GM12878 (cell line): Measurements from ENCODE around the gene PQBP1. TPM values are rescaled to one million over a fixed set of nuclear protein-coding genes. Genes with fewer than 3 reads are reported as not detected.

Experiments used
- ATAC-seq: fragments of 200-7000 bp; cut with Tn5 transposase; 3 replicates; pipeline ENCODE4 v1.9.1; 2020; ENCODE audit warnings: mild to moderate bottlenecking, moderate library complexity
- BruUV-seq: library from RNA; stranded (reverse); fragments of 400-500 nt; replicated peaks from 2 replicates; lab custom pipeline; 2021; lab: Mats Ljungman, UMichigan
- CTCF ChIA-PET: fragments of 300-600 bp; sonication (Branson Sonifier 250); formaldehyde crosslinking; extraction: SDS; loops from one replicate; lab custom pipeline; 2021; ENCODE audit warnings: inconsistent platforms; lab: Yijun Ruan, JAX
- POLR2A ChIA-PET: fragments of 350-600 bp; formaldehyde crosslinking; extraction: SDS; loops from one replicate; lab custom pipeline; 2021; ENCODE audit warnings: inconsistent platforms; lab: Charles Lee
- RAD21 ChIA-PET: fragments of 300-600 bp; sonication (Branson Sonifier 250); formaldehyde crosslinking; loops from one replicate; lab custom pipeline; 2023; ENCODE audit warnings: antibody characterized with exemption; ENCODE audit not compliant: unreplicated experiment; lab: Charles Lee
- SMC1A ChIA-PET: fragments of 300-600 bp; sonication (Branson Sonifier 250); formaldehyde crosslinking; loops from one replicate; lab custom pipeline; 2023; ENCODE audit not compliant: unreplicated experiment, uncharacterized antibody; lab: Charles Lee
- DNase-seq: peaks from one replicate; pipeline ENCODE4 v3.0.0-alpha.2; 2011; ENCODE audit warnings: low read depth, low spot score
- FAIRE-seq: peaks from 3 replicates; lab custom pipeline; 2011; peaks lifted over from hg19 to GRCh38; lab: Jason Lieb, UNC
- H2AFZ ChIP-seq: 2 replicates; pipeline ENCODE4 v1.6.0; 2011; ENCODE audit warnings: low read depth, low read length, control low read depth; ENCODE audit not compliant: control insufficient read depth
- H3K27ac ChIP-seq: 2 replicates; pipeline ENCODE4 v1.5.1; 2011; ENCODE audit warnings: control low read depth; ENCODE audit not compliant: control insufficient read depth, insufficient read depth
- H3K27me3 ChIP-seq, 2 experiments: replicated peaks in 1 of 2; 2 replicates each; pipeline versions ENCODE4 v1.6.0 to v1.6.1; 2011; ENCODE audit warnings: low read length in 1 of 2; ENCODE audit not compliant: control insufficient read depth in 2 of 2, insufficient read depth in 2 of 2
- H3K36me3 ChIP-seq, 2 experiments: 2 replicates each; pipeline ENCODE4 v1.5.1; 2011; ENCODE audit warnings: low read length in 1 of 2; ENCODE audit not compliant: control insufficient read depth in 2 of 2, insufficient read depth in 2 of 2
- H3K4me1 ChIP-seq: 2 replicates; pipeline ENCODE4 v1.6.1; 2011; ENCODE audit warnings: mild to moderate bottlenecking, low read length, moderate library complexity, mixed read lengths; ENCODE audit not compliant: control insufficient read depth, insufficient read depth
- H3K4me2 ChIP-seq: 2 replicates; pipeline ENCODE4 v1.6.0; 2011; ENCODE audit warnings: control low read depth; ENCODE audit not compliant: control insufficient read depth, insufficient read depth
- H3K4me3 ChIP-seq: fragments of 200-600 bp; sonication (generic); 2 replicates; pipeline ENCODE4 v1.5.1; 2016
- H3K79me2 ChIP-seq: 2 replicates; pipeline ENCODE4 v1.6.0; 2011; ENCODE audit warnings: low read length; ENCODE audit not compliant: control insufficient read depth, insufficient read depth
- H3K9ac ChIP-seq: 2 replicates; pipeline ENCODE4 v1.8.0; 2011; ENCODE audit warnings: low read length, control low read depth, mixed read lengths; ENCODE audit not compliant: control insufficient read depth, insufficient read depth
- H3K9me3 ChIP-seq: replicated peaks from 3 replicates; pipeline ENCODE4 v1.5.1; 2011; ENCODE audit warnings: mild to moderate bottlenecking, low read length; ENCODE audit not compliant: control insufficient read depth, insufficient read depth
- H4K20me1 ChIP-seq: 2 replicates; pipeline ENCODE4 v1.6.0; 2011; ENCODE audit not compliant: control insufficient read depth, insufficient read depth
- BCL11A ChIP-seq: IDR thresholded peaks from 2 replicates; pipeline ENCODE4 v1.6.1; 2011; ENCODE audit warnings: low read depth, low read length
- CHD2 ChIP-seq: IDR thresholded peaks from 2 replicates; pipeline ENCODE4 v1.6.1; 2011; ENCODE audit warnings: low read depth, low read length, improper control_type of control experiment, borderline replicate concordance
- CREM ChIP-seq: IDR thresholded peaks from 2 replicates; pipeline ENCODE4 v1.6.1; 2014; ENCODE audit warnings: antibody characterized with exemption, low read depth
- CUX1 ChIP-seq: IDR thresholded peaks from 2 replicates; pipeline ENCODE4 v1.6.1; 2012; ENCODE audit warnings: improper control_type of control experiment, low read depth, low read length; ENCODE audit not compliant: insufficient replicate concordance
- FOXM1 ChIP-seq: IDR thresholded peaks from 2 replicates; pipeline ENCODE4 v1.6.1; 2012; ENCODE audit warnings: low read depth, mild to moderate bottlenecking, inconsistent platforms, low read length, moderate library complexity
- GABPA ChIP-seq: IDR thresholded peaks from 2 replicates; pipeline ENCODE4 v1.6.1; 2014; ENCODE audit warnings: antibody characterized with exemption, low read depth, mild to moderate bottlenecking, inconsistent platforms
- IKZF2 ChIP-seq, 2 experiments: fragments of 450-650 bp; IDR thresholded peaks; 2 replicates each; pipeline ENCODE4 v1.6.1; 2017; ENCODE audit warnings: mild to moderate bottlenecking in 2 of 2, moderate library complexity in 2 of 2
- MXI1 ChIP-seq: fragments of 150-350 bp; IDR thresholded peaks from 2 replicates; pipeline ENCODE4 v1.6.1; 2011; ENCODE audit warnings: low read depth, mild to moderate bottlenecking, inconsistent platforms, low read length, improper control_type of control experiment
- NFIC ChIP-seq: IDR thresholded peaks from 2 replicates; pipeline ENCODE4 v1.6.1; 2012; ENCODE audit warnings: low read depth, mild to moderate bottlenecking, inconsistent platforms, low read length, moderate library complexity
- POLR2AphosphoS5 ChIP-seq: IDR thresholded peaks from 2 replicates; pipeline ENCODE4 v1.6.1; 2011; ENCODE audit warnings: mild to moderate bottlenecking, low read length, inconsistent platforms
- RFX5 ChIP-seq: IDR thresholded peaks from 2 replicates; pipeline ENCODE4 v1.6.1; 2011; ENCODE audit warnings: low read depth, low read length, improper control_type of control experiment
- SIX5 ChIP-seq: IDR thresholded peaks from 2 replicates; pipeline ENCODE4 v1.6.1; 2011; ENCODE audit warnings: mild to moderate bottlenecking, low read depth, low read length, moderate library complexity; ENCODE audit not compliant: severe bottlenecking
- SP1 ChIP-seq: IDR thresholded peaks from one replicate; pipeline ENCODE4 v1.6.1; 2011; ENCODE audit warnings: low read depth, low read length
- TAF1 ChIP-seq: IDR thresholded peaks from 2 replicates; pipeline ENCODE4 v1.6.1; 2011; ENCODE audit warnings: mild to moderate bottlenecking, low read depth, low read length, borderline replicate concordance
- ZBTB40 ChIP-seq: fragments of 450-650 bp; IDR thresholded peaks from 2 replicates; pipeline ENCODE4 v1.6.1; 2016; ENCODE audit warnings: mild to moderate bottlenecking, moderate library complexity, borderline replicate concordance
- ZNF24 ChIP-seq: fragments of 450-650 bp; IDR thresholded peaks from 2 replicates; pipeline ENCODE4 v1.6.1; 2017; ENCODE audit warnings: antibody characterized with exemption, mild to moderate bottlenecking
- WGBS: methylation state at CpG from one replicate; pipeline ENCODE4 v1.1.6; 2016; ENCODE audit warnings: low lambda C conversion rate; ENCODE audit not compliant: insufficient replicate concordance, insufficient coverage; ENCODE audit errors: missing lambda C conversion rate; 5-methylcytosine and 5-hydroxymethylcytosine counted together
- in situ Hi-C: fragments of 300-500 bp; cut with MboI; formaldehyde crosslinking; loops from 9 replicates; pipeline ENCODE4 v1.14.3; 2018; ENCODE audit warnings: mixed read lengths
- intact Hi-C: fragments of 100-400 bp; cut with micrococcal nuclease; formaldehyde crosslinking; loops from one replicate; pipeline ENCODE4 v1.14.2; 2022; ENCODE audit not compliant: unreplicated experiment
- polyA plus RNA-seq, 11 experiments: library from polyadenylated mRNA; depleted of rRNA in 4 of 11; unstranded in 6 of 11; stranded (reverse) in 5 of 11; fragments of >200 nt; fragmentation: Nextera tagmentation in 4 of 11; fragmentation: Illumina TruSeq in 1 of 11; extraction: Ambion mirVana in 4 of 11; extraction: Trizol in 1 of 11; gene quantifications; 1 replicate in 1 of 11; 2 replicates in 10 of 11; pipeline versions ENCODE4 v1.2.1 to v1.2.3, GENCODE V29; 2011 to 2016; ENCODE audit warnings: inconsistent platforms in 2 of 11, missing spikeins in 2 of 11, low read depth in 1 of 11
- total RNA-seq, 4 experiments: library from RNA; depleted of rRNA in 3 of 4; stranded (reverse); fragments of >200 nt in 3 of 4; fragmentation: Illumina TruSeq in 1 of 4; extraction: Trizol in 1 of 4; gene quantifications; 2 replicates each; pipeline versions ENCODE4 v1.2.1 to v1.2.3, GENCODE V29; 2013 to 2021
- TF ChIP-seq, protein P1 (sequence below): fragments of 450-650 bp; IDR thresholded peaks from 2 replicates; pipeline ENCODE4 v1.6.1; 2014; ENCODE audit warnings: mild to moderate bottlenecking

The PQBP1 gene
- total and polyA plus RNA-seq, 10 of the 15 experiments (the other 5 are each of a cell fraction or from before 2014, with no cell fraction given): 12.5 to 74.8 (median 68.5) TPM

- Histone ChIP-seq H3K79me2 (no peaks in the 10 kb centered on the region), H3K36me3 (no peaks in the 10 kb centered on the region), H3K27ac (no peak overlapping the region), H3K4me1 (no peaks in the 10 kb centered on the region), H4K20me1 (no peaks in the 10 kb centered on the region), H3K9ac (no peak overlapping the region), H3K27me3 (no peaks in the 10 kb centered on the region), H2AFZ (no peak overlapping the region), H3K4me2 (no peak overlapping the region), H3K9me3 (no peaks in the 10 kb centered on the region), H3K4me3 (no peak overlapping the region)
- CTCF ChIA-PET: no interaction called here
- no peak for ATAC-seq
- SMC1A ChIA-PET: no interaction called here
- no peak for FAIRE-seq
- DNase-seq: no peak
- BruUV-seq: no TSS peak
- in situ Hi-C loops: no loop called here
- POLR2A ChIA-PET: no interaction called here
- RAD21 ChIA-PET: no interaction called here
- intact Hi-C loops: no loop called here
- 50% methylated on average over 10 of the region's 10 CpGs for WGBS
- no peak for TF ChIP-seq TAF1
- TF ChIP-seq MXI1: no peak
- no peak for TF ChIP-seq CUX1
- TF ChIP-seq, protein P1, sequence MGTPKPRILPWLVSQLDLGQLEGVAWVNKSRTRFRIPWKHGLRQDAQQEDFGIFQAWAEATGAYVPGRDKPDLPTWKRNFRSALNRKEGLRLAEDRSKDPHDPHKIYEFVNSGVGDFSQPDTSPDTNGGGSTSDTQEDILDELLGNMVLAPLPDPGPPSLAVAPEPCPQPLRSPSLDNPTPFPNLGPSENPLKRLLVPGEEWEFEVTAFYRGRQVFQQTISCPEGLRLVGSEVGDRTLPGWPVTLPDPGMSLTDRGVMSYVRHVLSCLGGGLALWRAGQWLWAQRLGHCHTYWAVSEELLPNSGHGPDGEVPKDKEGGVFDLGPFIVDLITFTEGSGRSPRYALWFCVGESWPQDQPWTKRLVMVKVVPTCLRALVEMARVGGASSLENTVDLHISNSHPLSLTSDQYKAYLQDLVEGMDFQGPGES: no peak
- TF ChIP-seq CREM: no peak
- TF ChIP-seq ZNF24: no peak
- TF ChIP-seq GABPA: no peak
- TF ChIP-seq NFIC: no peak
- TF ChIP-seq CHD2: no peak
- TF ChIP-seq SP1: no peak
- TF ChIP-seq ZBTB40: no peak
- no peak for TF ChIP-seq RFX5
- no peak for TF ChIP-seq SIX5
- no peak for TF ChIP-seq BCL11A
- TF ChIP-seq IKZF2 (IDR thresholded peaks at IDR 0.05): no peak
- no peak for TF ChIP-seq POLR2AphosphoS5
- TF ChIP-seq FOXM1: no peak
Observed at GRCh38 chrX:48883729-48884128, 14.0 kb upstream of the PQBP1 start.
